Duodenal mucosa (tissue), 2 donors: ENCODE results near the gene CORO2B.
"Not testable (repeated sequence)": the region's sequence is repeated elsewhere in the genome, so short reads cannot be mapped to it uniquely, and the experiment has no call there.

Source experiments
- H3K27ac ChIP-seq: one replicate; pipeline ENCODE4 v1.7.0; 2013; ENCODE audit warnings: low read depth, low read length
- H3K27me3 ChIP-seq, 2 donors: one replicate each; pipeline ENCODE4 v1.7.0; 2013; ENCODE audit warnings: low read length in 2 of 2, control low read depth in 1 of 2; ENCODE audit not compliant: insufficient read depth in 2 of 2, control insufficient read depth in 1 of 2
- H3K36me3 ChIP-seq, 2 donors: one replicate each; pipeline ENCODE4 v1.7.0; 2013; ENCODE audit warnings: low read length in 2 of 2, control low read depth in 1 of 2; ENCODE audit not compliant: insufficient read depth in 2 of 2, control insufficient read depth in 1 of 2
- H3K4me1 ChIP-seq, 2 donors: one replicate each; pipeline ENCODE4 v1.7.0; 2013; ENCODE audit warnings: low read length in 2 of 2, control low read depth in 1 of 2; ENCODE audit not compliant: insufficient read depth in 2 of 2, control insufficient read depth in 1 of 2
- H3K4me3 ChIP-seq, 2 donors: one replicate each; pipeline ENCODE4 v1.7.0; 2013; ENCODE audit warnings: low read length in 2 of 2, low read depth in 1 of 2
- H3K9ac ChIP-seq, 2 donors: one replicate each; pipeline ENCODE4 v1.7.0; 2013; ENCODE audit warnings: low read length in 2 of 2, low read depth in 1 of 2
- H3K9me3 ChIP-seq, 2 donors: one replicate each; pipeline ENCODE4 v1.7.0; 2013; ENCODE audit warnings: low read length in 2 of 2, control low read depth in 1 of 2; ENCODE audit not compliant: control insufficient read depth in 1 of 2

Gene CORO2B

GRCh38 chr15:68679961-68680371, 101.2 kb downstream of the CORO2B start:
- Histone ChIP-seq H3K27ac (no peak overlapping the region), H3K4me1 (no peaks in the 10 kb centered on the region), H3K27me3 (no peaks in the 10 kb centered on the region), H3K4me3 (no peak overlapping the region), H3K9me3 (no peaks in the 10 kb centered on the region), H3K9ac (no peak overlapping the region), H3K36me3 (no peaks in the 10 kb centered on the region)

- not testable (repeated sequence) for H3K36me3 ChIP-seq, H3K9ac ChIP-seq, H3K9me3 ChIP-seq, H3K4me1 ChIP-seq, H3K27ac ChIP-seq, H3K4me3 ChIP-seq, H3K27me3 ChIP-seq
Measured at GRCh38 chr15:68680756-68681155, 102.0 kb downstream of the CORO2B start.

- Histone ChIP-seq H3K36me3 (no peaks in the 10 kb centered on the region), H3K4me1 (no peaks in the 10 kb centered on the region), H3K27ac (no peak overlapping the region), H3K4me3 (no peak overlapping the region), H3K9ac (no peak overlapping the region), H3K9me3 (no peaks in the 10 kb centered on the region), H3K27me3 (no peaks in the 10 kb centered on the region)
Measured at GRCh38 chr15:68681836-68682235, 103.0 kb downstream of the CORO2B start.

GRCh38 chr15:68682330-68682729, 103.5 kb downstream of the CORO2B start:
- no peaks in the 10 kb centered on the region for H3K4me1 ChIP-seq
- no peaks in the 10 kb centered on the region for H3K36me3 ChIP-seq
- no peaks in the 10 kb centered on the region for H3K27me3 ChIP-seq
- H3K9me3 ChIP-seq, result no peaks in the 10 kb centered on the region
- no peak overlapping the region for H3K9ac ChIP-seq
- no peak overlapping the region for H3K4me3 ChIP-seq
- H3K27ac ChIP-seq, result no peak overlapping the region

- H3K4me3 ChIP-seq, result no peak overlapping the region
- no peaks in the 10 kb centered on the region for H3K27me3 ChIP-seq
- H3K9me3 ChIP-seq, result no peaks in the 10 kb centered on the region
- H3K27ac ChIP-seq, result no peak overlapping the region
- H3K36me3 ChIP-seq, result no peaks in the 10 kb centered on the region
- H3K9ac ChIP-seq, result no peak overlapping the region
- H3K4me1 ChIP-seq, result no peaks in the 10 kb centered on the region
Measured at GRCh38 chr15:68683026-68683425, 104.2 kb downstream of the CORO2B start.

GRCh38 chr15:68683551-68683950, 104.8 kb downstream of the CORO2B start:
- Histone ChIP-seq H3K4me3 (no peak overlapping the region), H3K36me3 (no peaks in the 10 kb centered on the region), H3K9me3 (no peaks in the 10 kb centered on the region), H3K27ac (no peak overlapping the region), H3K9ac (no peak overlapping the region), H3K27me3 (no peaks in the 10 kb centered on the region), H3K4me1 (no peaks in the 10 kb centered on the region)

GRCh38 chr15:68684476-68684875, 105.7 kb downstream of the CORO2B start:
- no peak overlapping the region for H3K9ac ChIP-seq
- no peaks in the 10 kb centered on the region for H3K9me3 ChIP-seq
- H3K4me3 ChIP-seq, result no peak overlapping the region
- no peaks in the 10 kb centered on the region for H3K4me1 ChIP-seq
- no peaks in the 10 kb centered on the region for H3K27me3 ChIP-seq
- H3K27ac ChIP-seq, result no peak overlapping the region
- H3K36me3 ChIP-seq, result no peaks in the 10 kb centered on the region

- Histone ChIP-seq H3K9ac (no peak overlapping the region), H3K36me3 (no peaks in the 10 kb centered on the region), H3K9me3 (no peaks in the 10 kb centered on the region), H3K4me3 (no peak overlapping the region), H3K27me3 (no peaks in the 10 kb centered on the region), H3K4me1 (peaks cover 3 to 4% of the 10 kb centered on the region in 2 donors), H3K27ac (no peak overlapping the region)
Measured at GRCh38 chr15:68687136-68687735, 108.4 kb downstream of the CORO2B start.

- Histone ChIP-seq H3K27ac (no peak overlapping the region), H3K36me3 (no peaks in the 10 kb centered on the region), H3K4me1 (peaks cover 3 to 4% of the 10 kb centered on the region in 2 donors), H3K27me3 (peaks cover 0 to 4% of the 10 kb centered on the region in 2 donors), H3K9me3 (no peaks in the 10 kb centered on the region), H3K4me3 (no peak overlapping the region), H3K9ac (no peak overlapping the region)
Measured at GRCh38 chr15:68691705-68692104, 112.9 kb downstream of the CORO2B start.

GRCh38 chr15:68693071-68693470, 114.3 kb downstream of the CORO2B start:
- peaks cover 3 to 4% of the 10 kb centered on the region in 2 donors for H3K4me1 ChIP-seq
- H3K9ac ChIP-seq, result no peak overlapping the region

GRCh38 chr15:68694111-68694510, 115.3 kb downstream of the CORO2B start:
- no peak overlapping the region for H3K27ac ChIP-seq
- peaks cover 0 to 4% of the 10 kb centered on the region in 2 donors for H3K27me3 ChIP-seq
- H3K4me1 ChIP-seq, result peaks cover 3 to 4% of the 10 kb centered on the region in 2 donors
- no peak overlapping the region for H3K9ac ChIP-seq
- H3K4me3 ChIP-seq, result no peak overlapping the region
- no peaks in the 10 kb centered on the region for H3K36me3 ChIP-seq
- H3K9me3 ChIP-seq, result no peaks in the 10 kb centered on the region

More at GRCh38 chr15:68693071-68693470, 114.3 kb downstream of the CORO2B start:
- Histone ChIP-seq H3K9me3 (no peaks in the 10 kb centered on the region), H3K27me3 (peaks cover 0 to 4% of the 10 kb centered on the region in 2 donors), H3K36me3 (no peaks in the 10 kb centered on the region), H3K27ac (no peak overlapping the region), H3K4me3 (no peak overlapping the region)
